ENCODE results near the gene CEP131. TPM values are rescaled to one million over a fixed set of nuclear protein-coding genes. Genes with fewer than 3 reads are reported as not detected.
A peak's percentile ranks its signal among the peaks of the same experiment; 100 is the strongest.

Gene CEP131
- total and polyA plus RNA-seq, 2 of the 4 experiments (the other 2 are of a cell fraction) = 4.8 to 9.6 TPM

DNA sequence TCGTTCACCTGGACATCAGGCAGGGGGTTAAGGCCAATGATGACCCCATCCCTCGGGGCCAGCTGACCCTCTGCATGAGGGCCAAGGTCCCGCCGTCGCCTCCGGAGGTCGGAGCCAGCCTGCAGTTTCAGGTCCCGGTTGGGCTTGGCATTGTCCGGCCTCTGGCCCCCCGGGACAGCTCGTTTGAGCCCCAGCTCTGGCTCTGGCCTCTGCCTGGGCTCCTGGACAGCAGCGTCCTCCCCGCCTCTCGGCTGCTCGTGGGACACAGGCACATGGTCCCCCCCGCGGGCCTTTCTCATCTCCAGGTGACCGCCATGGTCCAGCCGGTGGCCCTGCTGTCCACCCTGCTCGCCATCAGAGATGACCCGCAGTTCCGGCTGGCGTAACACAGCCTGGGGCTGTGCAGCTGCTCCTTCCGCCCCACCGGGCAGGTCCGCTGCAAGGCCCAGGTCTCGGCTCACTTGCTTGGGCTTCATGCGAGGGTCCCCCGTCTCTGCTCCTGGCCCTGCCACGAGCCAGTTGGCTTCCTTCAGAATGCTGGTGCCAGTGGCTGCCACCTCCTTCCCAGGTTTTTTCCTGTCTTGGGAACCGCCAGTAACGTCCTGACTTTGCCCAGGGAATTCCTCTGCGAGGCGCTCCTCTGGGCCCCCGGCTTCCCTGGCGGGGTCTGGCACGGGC lies 23.0 kb upstream of the CEP131 start:
- peak overlapping the region; percentile 21 for H2AFZ ChIP-seq (replicated peaks; ENCODE audit: low read length, poor library complexity)
- no peaks in the 10 kb centered on the region for H3K9me3 ChIP-seq (ENCODE audit: control insufficient read depth, insufficient read depth, low read length)
- H3K4me1 ChIP-seq (ENCODE audit: control insufficient read depth, insufficient read depth, low read length) = peaks cover 7% of the 10 kb centered on the region
- WGBS, 2 experiments (ENCODE audit: extremely low coverage in 2 of 2, insufficient read length in 1 of 2) = 92% methylated on average over 22 of the region's 37 CpGs; no CpG with 5 or more reads in 1 of the 2 experiments
- no peak overlapping the region for H3K9ac ChIP-seq (ENCODE audit: low read depth, low read length)
- H3K27ac ChIP-seq (ENCODE audit: insufficient read depth, low read length) = no peak overlapping the region
- no peak overlapping the region for H3K14ac ChIP-seq (replicated peaks; ENCODE audit: low read depth, low read length)
- H3K9me1 ChIP-seq (ENCODE audit: insufficient read depth, low read length) = 0 out of 2 replicates have a peak, but pooled peaks cover 3% of the 10 kb centered on the region
- H4K5ac ChIP-seq (ENCODE audit: low read depth, low read length) = no peak overlapping the region
- dilution Hi-C loops (cut with HindIII; ENCODE audit: low sequenced_read_pairs, unreplicated experiment) (no loop called here), intact Hi-C loops (cut with micrococcal nuclease) (no loop called here), in situ Hi-C loops (cut with MboI; ENCODE audit: low sequenced_read_pairs) (no loop called here)
- peaks cover 20% of the 10 kb centered on the region for H3K36me3 ChIP-seq (ENCODE audit: control insufficient read depth, insufficient read depth, low read length)
- no peak overlapping the region for H3K18ac ChIP-seq (ENCODE audit: low read depth, low read length)
- no peak for DNase-seq
- H3K4me2 ChIP-seq (ENCODE audit: low read depth, low read length) = no peak overlapping the region
- H3K27me3 ChIP-seq (ENCODE audit: control insufficient read depth, insufficient read depth, low read length) = no peaks in the 10 kb centered on the region
- POLR2A ChIA-PET (ENCODE audit: unreplicated experiment) = no interaction called here
- H3K23ac ChIP-seq (ENCODE audit: low read depth, low read length) = no peak overlapping the region
- TF ChIP-seq MAFK (IDR thresholded peaks at IDR 0.05; ENCODE audit: low read depth, low read length) (no peak), MAZ (IDR thresholded peaks at IDR 0.05; ENCODE audit: borderline replicate concordance, low read depth, low read length) (no peak), CTCF (conservative IDR thresholded peaks at IDR 0.05; ENCODE audit: low read depth, low read length) (no peak)
- H3K4me3 ChIP-seq (ENCODE audit: insufficient read depth, low read depth, low read length) = no peak overlapping the region
- no peak for ATAC-seq (ENCODE audit: low read depth)
- peaks cover 25% of the 10 kb centered on the region for H4K20me1 ChIP-seq (ENCODE audit: insufficient read depth, low read length)
- no peak overlapping the region for H2BK20ac ChIP-seq (ENCODE audit: low read depth, low read length)
- no peak overlapping the region for H2BK120ac ChIP-seq (ENCODE audit: low read depth, low read length)
- no TSS peak for BruUV-seq (replicated peaks)
- no peak overlapping the region for H4K8ac ChIP-seq (ENCODE audit: low read depth in 2 of 2, low read length in 2 of 2)
- CTCF ChIA-PET = no interaction called here
- H3K56ac ChIP-seq (ENCODE audit: extremely low read depth, insufficient read depth, low read length) = no peak overlapping the region
- no peak overlapping the region for H2BK15ac ChIP-seq (ENCODE audit: low read depth, low read length)
- H4K91ac ChIP-seq (ENCODE audit: insufficient read depth, low read depth, low read length) = no peak overlapping the region
- H2AK9ac ChIP-seq (replicated peaks; ENCODE audit: low read depth, low read length, poor library complexity) = peak overlapping the region; percentile 82
- H2BK5ac ChIP-seq (ENCODE audit: low read depth, low read length, poor library complexity, severe bottlenecking) = no peak overlapping the region
- peaks cover 6 to 38% of the 10 kb centered on the region in 2 experiments; a peak in 3 of 4 replicates for H3K79me1 ChIP-seq (ENCODE audit: low read depth in 1 of 2, low read length in 2 of 2)
- no peak overlapping the region for H3K4ac ChIP-seq (ENCODE audit: low read depth, low read length)
- H2AK5ac ChIP-seq (ENCODE audit: low read depth, low read length) = no peak overlapping the region

Data from IMR-90 (cell line).